Skin of body (tissue), 2 donors: Measurements from ENCODE around the gene PLAC8. TPM values are rescaled to one million over a fixed set of nuclear protein-coding genes. Genes with fewer than 3 reads are reported as not detected.
"Not testable (repeated sequence)": the region's sequence is repeated elsewhere in the genome, so short reads cannot be mapped to it uniquely, and the experiment has no call there.

ENCODE experiments used
- DNase-seq: peaks from one replicate; lab custom pipeline; 2025; lab: John Stamatoyannopoulos, UW
- total RNA-seq: library from RNA; depleted of rRNA; stranded (reverse); fragments of >200 nt; gene quantifications from one replicate; pipeline ENCODE4 v1.2.3, GENCODE V29; 2014

Gene PLAC8
- total RNA-seq, 1 donor from 2014 or later: 10.5 TPM

DNA sequence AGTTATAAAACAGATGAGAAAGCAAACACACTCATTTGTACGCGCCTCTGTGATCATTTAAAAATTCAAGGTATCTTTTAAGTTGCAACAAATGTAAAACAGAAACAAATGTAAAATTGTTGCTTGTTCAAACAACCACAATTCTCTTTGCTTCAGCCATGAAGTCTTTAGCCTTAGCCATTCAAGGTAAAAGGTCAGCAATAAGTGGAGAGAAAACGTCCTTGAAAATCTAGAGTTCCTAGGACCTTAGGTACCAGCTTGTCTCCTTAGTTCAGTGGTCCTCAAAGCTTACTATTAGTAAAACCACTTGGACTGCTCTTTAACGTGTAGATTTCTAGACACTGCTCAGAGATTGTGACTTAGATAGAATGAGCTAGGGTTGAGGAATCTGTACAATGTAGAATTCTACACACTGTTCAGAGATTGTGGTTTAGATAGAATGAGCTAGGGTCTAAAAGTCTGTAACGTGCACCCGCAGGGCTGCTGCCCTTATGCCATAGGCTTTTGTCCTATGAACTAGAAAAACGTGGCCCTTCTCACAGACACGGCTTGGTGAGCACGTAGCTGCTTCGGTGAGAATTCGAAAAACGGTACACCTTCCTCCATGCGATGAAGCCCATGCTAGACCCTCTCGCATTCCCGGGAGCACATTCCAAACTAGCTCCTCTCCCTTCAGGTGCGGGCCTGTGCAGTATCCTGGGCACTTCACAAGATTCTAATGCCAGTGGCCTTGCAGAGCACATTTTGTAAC is 1.7 kb downstream of the PLAC8 start:
- DNase-seq: no peak

DNA sequence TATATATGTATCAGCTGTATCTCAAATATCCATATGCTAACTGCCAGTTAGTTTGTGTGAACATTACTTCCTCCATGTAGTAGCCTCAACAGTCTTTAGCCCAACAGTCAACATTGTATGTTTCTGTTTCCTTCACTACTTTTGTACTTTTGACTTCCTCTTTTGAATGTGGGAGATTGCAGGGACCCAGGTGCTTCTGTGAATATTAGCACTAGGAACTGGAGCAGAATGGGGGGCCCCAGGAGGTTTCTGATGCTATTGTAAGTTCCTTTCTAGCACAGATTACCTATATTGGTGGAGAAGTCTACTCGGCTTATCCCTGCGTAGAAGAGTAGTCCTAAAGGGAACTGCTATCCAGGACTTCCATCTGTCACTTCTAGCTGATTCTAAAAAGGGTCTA is 2.3 kb downstream of the PLAC8 start:
- DNase-seq: no peak

DNA sequence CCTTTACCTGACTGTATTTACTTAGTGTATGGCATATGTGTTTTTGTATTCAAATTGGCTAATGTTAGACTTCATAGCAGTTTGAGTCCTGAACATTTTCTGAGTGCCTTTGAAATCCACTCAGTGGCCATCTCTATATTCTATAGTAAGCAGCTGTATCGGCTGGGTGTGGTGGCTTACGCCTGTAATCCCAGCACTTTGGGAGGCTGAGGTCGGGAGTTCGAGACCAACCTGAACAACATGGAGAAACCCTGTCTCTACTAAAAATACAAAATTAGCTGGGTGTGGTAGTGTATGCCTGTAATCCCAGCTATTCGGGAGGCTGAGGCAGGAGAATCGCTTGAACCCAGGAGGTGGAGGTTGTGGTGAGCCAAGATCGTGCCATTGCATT is 2.8 kb downstream of the PLAC8 start:
- DNase-seq: not testable (repeated sequence)

DNA sequence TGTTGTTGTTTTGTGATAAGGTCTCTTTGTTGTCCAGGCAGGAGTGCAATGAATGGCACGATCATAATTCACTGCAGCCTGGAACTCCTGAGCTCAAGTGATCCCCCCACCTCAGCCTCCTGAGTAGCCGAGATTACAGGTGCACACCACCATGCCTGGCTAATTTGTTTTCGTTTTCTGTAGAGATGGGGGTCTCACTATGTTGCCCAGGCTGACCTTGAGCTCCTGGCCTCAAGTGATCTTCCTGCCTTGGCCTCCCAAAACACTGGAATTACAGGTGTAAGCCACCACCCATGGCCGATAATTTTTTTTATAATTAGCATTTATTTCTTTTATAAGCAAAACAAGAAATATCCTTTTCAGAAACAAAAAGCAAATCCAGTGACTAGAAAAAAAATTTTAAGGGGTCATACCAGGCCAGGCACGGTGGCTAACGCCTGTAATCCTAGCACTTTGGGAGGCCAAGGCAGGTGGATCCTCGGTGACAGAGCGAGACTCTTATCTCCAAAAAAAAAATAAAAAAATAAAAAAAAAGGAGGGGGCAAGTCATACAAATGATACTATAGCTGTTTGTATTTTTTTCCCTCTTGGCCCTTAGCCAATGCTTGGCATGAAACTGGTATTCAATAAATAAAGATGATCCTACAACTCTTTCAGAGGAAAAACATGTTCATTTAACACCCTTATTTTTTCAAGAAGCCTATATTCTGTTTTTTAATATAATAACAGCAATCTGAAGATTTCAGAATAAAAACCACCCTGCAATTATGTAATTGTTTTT is 3.4 kb downstream of the PLAC8 start:
- no peak for DNase-seq

DNA sequence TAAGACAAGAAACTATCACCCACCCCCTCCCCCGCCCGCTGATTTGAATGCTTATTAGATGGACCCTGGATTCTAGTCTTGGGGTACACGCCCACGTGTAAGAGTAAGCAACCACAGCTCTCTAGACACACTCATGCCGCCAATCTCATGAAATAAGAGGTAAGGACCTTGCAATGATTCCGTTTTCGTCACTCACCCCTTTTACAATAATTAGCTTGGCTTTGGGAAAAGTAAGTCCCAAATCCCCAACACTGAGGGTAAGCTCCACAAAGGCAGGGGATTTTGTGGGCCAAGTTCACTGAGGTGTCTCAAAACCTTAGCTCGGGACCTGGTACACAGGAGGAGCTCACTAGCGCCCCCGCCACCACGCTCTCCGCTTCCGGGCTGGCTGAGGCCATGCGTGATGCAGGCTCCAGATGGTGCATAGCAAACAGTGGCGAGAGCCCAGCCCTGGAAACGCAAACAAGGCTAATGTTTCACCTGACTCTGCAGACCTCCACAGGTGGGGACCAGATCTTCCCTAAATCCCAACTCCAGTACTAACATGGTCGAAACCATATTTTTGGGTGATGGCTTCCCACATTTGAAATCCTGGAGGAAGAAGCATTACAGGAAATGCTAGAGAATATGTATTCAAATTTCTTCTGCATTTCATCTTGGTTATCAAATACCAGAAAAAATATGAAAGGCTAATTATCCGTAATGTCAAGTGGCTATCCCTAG is 4.1 kb downstream of the PLAC8 start:
- DNase-seq: peak; percentile 26

DNA sequence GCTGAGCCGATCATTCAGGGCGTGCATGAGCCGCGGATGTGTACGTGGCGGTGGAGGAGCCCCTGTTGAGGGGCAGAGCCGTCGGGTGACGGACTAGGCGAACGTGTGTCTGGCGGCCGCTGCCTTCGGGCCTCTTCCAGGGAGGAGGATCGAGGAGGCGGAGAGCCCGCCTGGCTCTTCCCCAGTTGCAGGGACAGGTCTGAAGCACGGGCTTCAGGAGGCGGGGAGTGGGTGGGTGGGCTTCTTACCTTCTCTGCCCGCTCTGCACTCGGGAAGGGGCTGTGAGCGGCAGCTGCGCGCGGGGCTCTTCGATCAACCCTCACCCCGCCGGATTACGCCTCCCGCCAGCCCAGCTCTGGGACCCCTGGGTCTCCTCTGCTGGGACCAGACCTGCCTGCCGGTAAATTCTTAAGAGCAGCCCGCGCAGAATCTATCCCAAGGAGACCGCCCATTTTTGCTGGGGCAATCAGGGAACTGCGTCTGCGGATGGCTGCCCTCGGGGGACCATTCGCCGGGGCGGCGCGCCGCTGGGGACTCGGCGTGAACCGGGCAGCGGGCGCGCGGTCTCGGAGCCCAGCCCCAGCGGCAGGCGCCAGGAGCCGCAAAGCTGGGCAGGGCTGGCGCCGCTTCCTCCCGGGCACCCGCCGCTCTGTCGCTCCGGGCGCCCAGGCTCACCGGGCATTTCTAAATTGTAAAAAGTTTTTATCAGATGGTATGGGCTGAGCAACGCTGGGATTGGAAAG is 4.9 kb downstream of the PLAC8 start:
- no peak for DNase-seq

DNA sequence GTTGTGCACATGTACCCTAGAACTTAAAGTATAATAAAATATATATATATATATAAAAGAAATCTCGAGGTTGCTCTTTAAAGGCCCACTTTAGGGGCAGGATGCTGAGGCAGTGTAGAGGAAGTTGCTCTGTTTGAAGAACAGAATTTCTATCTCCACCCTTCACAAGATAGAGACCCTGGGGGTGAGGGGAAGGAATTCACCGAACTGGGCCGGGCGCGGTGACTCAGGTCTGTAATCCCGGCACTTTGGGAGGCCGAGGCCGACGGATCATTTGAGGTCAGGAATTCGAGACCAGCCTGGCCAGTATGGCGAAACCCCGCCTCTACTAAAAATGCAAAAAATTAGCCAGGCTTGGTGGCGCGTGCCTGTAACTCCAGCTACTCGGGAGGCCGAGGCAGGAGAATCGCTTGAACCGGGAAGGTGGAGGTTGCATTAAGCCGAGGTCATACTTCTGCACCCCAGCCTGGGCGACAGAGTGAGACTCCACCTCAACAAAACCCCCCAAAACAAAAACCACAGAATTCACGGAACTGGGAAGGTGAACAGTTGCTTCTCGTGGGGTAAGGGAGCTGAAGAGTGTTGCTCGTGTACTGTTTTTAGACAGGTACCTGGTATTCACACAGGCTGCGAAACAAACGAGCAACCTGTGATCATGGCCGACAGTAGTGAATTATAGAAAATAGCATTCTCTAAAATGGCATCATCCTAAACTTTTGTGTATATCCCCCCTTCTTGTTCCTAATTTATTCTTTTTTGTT is 6.2 kb downstream of the PLAC8 start:
- DNase-seq: no peak

DNA sequence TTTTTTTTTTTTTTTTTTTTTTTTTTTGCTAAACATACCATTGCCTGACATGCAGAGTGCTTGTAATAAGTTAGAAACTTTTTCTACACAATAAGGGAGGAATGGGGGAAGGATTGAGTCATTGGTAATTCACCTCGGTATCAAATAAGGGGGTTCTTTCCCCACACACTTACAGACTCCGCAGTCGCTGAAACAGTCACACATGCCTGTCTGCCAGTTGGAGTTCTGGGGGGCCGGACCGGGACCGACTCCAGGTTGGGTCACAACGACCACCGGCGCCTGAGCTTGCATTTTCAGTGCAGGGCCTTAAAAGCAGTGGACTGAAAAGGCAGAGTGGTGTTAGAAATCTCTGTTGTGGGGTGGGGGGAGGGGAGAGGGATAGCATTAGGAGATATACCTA is 6.9 kb downstream of the PLAC8 start:
- no peak for DNase-seq

DNA sequence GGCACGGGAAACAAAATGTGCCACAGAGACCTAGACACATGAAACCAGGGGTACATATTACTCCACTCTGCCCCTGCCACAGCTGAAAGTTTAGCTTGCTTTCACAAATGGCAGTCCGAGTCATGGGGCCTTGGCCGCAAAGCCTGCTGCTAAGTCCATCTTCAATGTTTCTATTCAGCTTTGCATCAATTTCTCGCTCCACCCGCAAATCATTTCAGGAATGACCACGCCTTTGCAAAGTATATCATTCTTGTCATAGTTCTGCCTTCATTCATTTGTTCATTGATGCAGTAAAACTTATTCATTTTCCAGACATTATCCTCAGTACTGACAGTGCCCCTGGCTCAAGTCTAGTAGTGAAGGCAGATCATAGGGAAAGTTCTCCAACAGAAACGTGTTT is 9.5 kb downstream of the PLAC8 start:
- DNase-seq: no peak

DNA sequence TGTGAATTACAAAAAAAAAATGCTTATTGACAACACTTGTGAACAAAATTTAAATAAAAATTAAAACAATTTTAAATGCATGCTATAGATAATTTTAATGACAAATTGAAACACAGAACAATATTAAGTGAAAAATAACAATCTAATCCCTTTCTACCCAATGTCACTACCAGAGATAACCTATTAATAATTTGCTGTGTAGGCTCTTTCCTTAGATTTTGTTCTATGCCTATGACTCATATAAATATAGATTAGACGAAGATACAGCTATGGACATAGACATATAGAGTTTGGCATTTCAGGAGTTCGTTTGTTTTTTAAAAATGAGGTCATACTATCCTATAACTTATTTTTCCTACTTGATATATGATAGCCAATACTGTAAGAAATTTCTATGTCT is 18.1 kb downstream of the PLAC8 start:
- DNase-seq: no peak

DNA sequence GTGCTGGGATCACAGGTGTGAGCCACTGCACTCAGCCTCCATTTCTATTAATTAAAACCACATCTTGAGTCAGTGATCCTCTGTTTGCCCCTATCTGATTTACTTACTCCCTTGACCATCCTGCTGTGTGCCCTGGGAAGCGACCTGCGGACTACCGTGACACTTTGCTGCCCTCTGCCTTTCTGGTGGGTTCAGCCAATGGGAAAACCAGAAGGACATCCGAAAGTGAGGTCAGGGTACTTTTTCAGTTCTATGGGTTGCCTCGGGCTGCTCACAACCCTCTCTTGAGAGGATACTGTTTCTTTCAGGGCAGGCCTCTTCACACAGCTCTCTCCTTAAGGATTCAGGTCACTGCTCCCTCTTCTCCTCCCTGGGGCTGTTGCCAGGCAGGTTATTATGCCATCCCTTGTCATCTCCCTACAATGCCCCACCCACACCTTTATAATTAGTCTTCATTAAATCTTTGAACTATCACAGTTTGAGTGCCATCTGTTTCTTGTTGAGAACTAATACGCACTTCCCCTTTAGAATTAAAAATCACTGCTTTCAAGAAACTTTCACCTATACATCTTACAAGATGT is 21.4 kb downstream of the PLAC8 start:
- no peak for DNase-seq

DNA sequence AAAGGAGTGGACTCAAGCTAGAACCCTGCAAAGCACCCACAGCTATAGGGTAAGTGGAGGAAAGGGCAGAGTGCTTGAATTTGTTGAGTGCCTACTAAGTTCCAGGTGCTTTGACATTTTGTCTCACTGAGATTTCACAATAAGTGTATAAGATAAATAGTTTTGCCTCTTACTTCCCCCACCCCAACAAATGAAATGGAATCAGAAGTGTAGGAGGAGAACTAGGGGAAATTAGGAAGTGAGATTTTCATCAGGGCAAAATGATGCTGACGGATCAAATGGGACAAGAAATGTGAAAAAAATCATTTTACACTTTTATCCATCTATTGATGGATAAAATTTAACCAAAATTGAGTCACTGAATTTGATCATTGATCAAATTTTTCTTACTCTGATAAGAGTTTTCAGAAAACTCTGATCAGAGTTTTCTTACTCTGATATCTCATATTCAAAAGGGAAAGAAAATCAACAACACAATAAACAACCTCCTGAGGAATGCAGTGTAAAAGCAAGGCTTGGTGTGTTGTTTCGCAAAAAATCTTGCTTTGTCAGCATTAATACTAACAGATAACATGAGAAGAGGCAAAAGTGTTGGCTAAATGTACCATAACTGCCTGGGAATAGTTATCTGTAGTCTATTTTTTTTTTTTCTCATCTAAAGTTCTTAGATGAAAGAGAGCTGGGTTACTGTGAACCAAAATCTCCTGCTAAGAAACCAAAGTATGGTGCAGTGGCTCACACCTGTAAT is 24.9 kb downstream of the PLAC8 start:
- DNase-seq: no peak

DNA sequence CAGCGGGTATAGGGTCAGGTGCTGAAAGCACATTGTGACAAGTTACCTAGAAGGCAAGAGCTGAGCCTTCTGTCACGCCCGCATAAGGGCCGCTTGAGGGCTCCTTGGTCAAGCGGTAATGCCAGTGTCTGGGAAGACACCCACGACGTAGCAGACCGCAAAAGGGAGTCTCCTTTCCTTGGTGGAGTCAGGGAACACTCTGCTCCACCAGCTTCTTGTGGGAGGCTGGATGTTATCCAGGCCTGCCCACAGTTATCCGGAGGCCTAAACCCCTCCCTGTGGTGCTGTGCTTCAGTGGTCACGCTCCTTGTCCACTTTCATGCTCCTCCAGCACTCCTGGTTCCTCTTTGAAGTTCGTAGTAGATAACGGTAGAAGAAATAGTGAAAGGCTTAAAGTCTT is 29.6 kb downstream of the PLAC8 start:
- not testable (repeated sequence) for DNase-seq

DNA sequence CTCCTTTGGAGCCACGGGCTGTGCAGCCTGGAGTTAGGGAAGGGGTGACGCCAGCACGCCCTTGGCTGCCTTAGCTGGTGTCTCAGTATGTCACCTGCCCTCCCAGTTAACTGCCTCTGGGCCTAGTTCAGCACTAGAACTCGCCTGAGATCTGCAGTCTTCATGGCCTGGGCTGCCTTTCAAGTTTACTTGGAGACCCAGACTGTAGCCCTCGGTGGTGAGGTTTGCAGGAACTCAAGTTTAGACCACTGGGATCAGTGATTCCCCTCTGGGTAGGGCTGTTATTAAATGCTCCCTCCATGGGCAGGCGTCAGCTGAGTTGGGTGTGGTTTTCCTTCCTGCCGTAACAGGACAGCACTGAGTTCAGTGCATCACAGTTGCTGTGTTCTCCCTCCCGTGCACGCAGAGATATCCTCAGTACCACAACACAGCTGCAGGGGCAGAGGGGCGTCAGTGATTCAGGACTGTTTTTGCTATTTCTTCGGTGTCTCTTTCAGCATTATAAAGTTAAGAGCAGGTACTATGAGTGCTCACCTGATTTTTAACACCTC is 30.5 kb downstream of the PLAC8 start:
- DNase-seq: no peak

DNA sequence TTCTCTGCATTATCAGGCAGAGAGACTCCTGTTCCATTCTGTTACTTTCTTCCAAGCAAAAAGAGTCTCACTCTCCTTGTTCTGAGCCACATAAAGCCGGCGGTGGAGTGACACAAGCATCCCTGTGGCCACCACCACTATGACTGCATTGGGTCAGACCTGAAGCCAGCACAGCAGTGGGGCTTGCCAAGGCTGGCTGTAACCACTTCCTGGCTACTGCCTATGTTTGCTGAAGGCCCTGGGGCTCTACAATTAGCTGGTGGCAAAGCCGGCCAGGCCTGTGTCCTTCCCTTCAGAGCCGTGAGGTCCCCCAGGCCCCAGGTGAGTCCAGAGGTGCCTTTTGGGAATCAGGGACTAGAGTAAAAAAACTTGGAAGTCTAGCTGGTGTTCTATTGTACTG is 31.8 kb downstream of the PLAC8 start:
- DNase-seq: no peak

DNA sequence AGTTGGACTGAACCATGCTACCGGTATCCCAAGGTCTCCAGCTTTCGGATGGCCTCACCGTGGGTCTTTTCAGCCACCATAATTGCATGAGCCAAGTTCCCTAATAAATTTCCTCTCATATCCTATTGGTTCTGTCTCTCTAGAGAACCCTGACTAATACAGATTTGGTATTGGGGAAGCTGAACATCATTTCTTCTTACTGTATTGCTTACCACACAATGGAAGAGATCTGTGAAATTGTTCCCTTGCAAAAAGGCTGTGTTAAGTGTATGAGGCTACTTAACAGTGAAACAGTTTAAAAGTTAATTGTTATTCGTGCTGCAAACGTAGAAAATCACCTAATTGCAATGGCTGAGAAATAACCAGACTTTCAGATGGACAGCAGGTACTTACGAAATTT is 34.0 kb downstream of the PLAC8 start:
- no peak for DNase-seq

DNA sequence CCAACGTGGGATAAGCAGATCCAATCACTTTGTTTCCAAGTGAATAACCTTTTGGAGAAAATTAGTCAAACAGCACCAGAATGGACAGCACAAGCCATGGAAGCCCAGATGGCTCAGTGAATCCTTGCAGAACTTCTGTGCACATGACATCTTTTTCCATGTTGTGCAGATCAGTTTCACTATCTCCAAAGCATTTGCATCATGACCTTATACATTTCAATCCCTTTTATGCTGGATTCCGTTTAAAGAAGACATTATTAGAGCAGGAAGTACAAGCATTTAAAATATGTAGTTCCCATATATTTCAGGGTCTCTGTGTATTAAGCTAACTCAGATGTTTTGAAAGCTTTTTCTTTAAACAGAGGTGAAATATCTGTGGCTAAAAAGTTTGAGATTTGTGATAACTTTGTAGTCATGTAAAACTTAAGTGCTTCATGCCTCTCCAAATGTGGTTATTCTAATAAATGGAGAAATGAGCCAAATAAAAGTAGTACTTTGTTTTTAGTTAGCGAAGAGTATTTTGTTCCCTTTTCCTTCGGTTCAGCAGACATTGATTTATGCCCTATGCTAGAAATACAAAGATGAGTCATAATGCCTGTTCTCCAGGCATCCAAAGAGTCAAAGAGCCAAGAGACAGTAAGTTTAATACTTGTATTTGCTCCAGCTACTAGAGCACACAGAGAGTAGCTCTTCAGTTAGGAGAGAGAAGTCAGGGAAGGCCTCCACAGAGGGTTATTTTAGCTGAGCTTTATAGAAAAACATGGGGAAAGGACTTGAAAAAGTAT is 39.0 kb downstream of the PLAC8 start:
- peak; percentile 34 for DNase-seq

DNA sequence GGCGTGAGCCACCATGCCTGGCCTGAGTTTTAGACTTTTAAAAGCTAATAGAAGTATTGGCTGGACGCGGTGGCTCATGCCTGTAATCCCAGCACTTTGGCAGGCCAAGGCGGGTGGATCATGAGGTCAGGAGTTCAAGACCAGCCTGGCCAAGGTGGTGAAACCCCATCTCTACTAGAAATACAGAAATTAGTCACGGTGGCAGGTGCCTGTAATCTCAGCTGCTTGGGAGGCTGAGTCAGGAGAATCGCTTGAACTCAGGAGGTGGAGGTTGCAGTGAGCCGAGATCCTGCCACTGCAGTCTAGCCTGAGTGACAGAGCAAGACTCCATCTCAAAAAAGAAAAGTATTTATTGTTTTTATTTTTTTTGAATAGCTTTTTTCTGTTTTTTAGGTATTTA is 39.7 kb downstream of the PLAC8 start:
- not testable (repeated sequence) for DNase-seq
